Endothelial cell of umbilical vein (primary cell): Measurements from ENCODE around the gene SCGB1A1. TPM values are rescaled to one million over a fixed set of nuclear protein-coding genes. Genes with fewer than 3 reads are reported as not detected.

Source experiments
- BruUV-seq: library from RNA; stranded (reverse); fragments of 400-500 nt; replicated peaks from 2 replicates; lab custom pipeline; 2021; lab: Mats Ljungman, UMichigan
- CTCF ChIA-PET: fragments of 300-600, 350-600 bp; sonication (Branson Sonifier 250); formaldehyde crosslinking; loops from one replicate; lab custom pipeline; 2021; ENCODE audit warnings: antibody characterized with exemption, inconsistent platforms; lab: Charles Lee
- POLR2A ChIA-PET: fragments of 300-600, 350-600 bp; sonication (Branson Sonifier 250); formaldehyde crosslinking; loops from one replicate; lab custom pipeline; 2021; ENCODE audit warnings: antibody characterized with exemption, inconsistent platforms; lab: Charles Lee
- DNase-seq: peaks from one replicate; pipeline ENCODE4 v3.0.0-alpha.2; 2011; ENCODE audit warnings: low read depth, low spot score
- FAIRE-seq: peaks from 2 replicates; lab custom pipeline; 2011; peaks lifted over from hg19 to GRCh38; lab: Jason Lieb, UNC
- H2AFZ ChIP-seq: 2 replicates; pipeline ENCODE4 v1.6.0; 2012; ENCODE audit warnings: low read depth, low read length, control low read depth, inconsistent platforms
- H3K27ac ChIP-seq: 2 replicates; pipeline ENCODE4 v1.5.1; 2011; ENCODE audit warnings: low read depth, mild to moderate bottlenecking, control low read depth, low read length, moderate library complexity; ENCODE audit not compliant: insufficient read depth
- H3K27me3 ChIP-seq, 2 experiments: 2 replicates each; pipeline versions ENCODE4 v1.6.0 to v1.6.1; 2011; ENCODE audit warnings: low read length in 2 of 2, mixed read lengths in 1 of 2; ENCODE audit not compliant: control insufficient read depth in 2 of 2, insufficient read depth in 2 of 2
- H3K36me3 ChIP-seq, 2 experiments: 2 replicates in 1 of 2; 3 replicates in 1 of 2; pipeline ENCODE4 v1.5.1; 2011; ENCODE audit warnings: low read length in 2 of 2, mild to moderate bottlenecking in 1 of 2, moderate library complexity in 1 of 2; ENCODE audit not compliant: control insufficient read depth in 2 of 2, insufficient read depth in 2 of 2; ENCODE audit errors: extremely low read depth in 1 of 2
- H3K4me1 ChIP-seq: 3 replicates; pipeline ENCODE4 v1.5.1; 2011; ENCODE audit warnings: mild to moderate bottlenecking, low read length; ENCODE audit not compliant: control insufficient read depth, insufficient read depth; ENCODE audit errors: extremely low read depth
- H3K4me2 ChIP-seq: 2 replicates; pipeline ENCODE4 v1.6.1; 2011; ENCODE audit warnings: low read length, control low read depth, mixed read lengths; ENCODE audit not compliant: insufficient read depth
- H3K4me3 ChIP-seq, 3 experiments: fragments of 200-600 bp in 1 of 3; sonication (generic), shearing (Covaris generic) in 1 of 3; replicated peaks in 1 of 3; 2 replicates each; pipeline ENCODE4 v1.5.1; 2011 to 2016; ENCODE audit warnings: control low read depth in 3 of 3, low read length in 3 of 3, mild to moderate bottlenecking in 2 of 3, inconsistent platforms in 1 of 3, low read depth in 1 of 3, moderate library complexity in 1 of 3; ENCODE audit not compliant: insufficient read depth in 1 of 3
- H3K79me2 ChIP-seq: 2 replicates; pipeline ENCODE4 v1.6.0; 2012; ENCODE audit warnings: low read length, inconsistent platforms; ENCODE audit not compliant: control insufficient read depth, insufficient read depth
- H3K9ac ChIP-seq: replicated peaks from 2 replicates; pipeline ENCODE3; 2011; ENCODE audit warnings: low read length, control low read depth; ENCODE audit not compliant: insufficient read depth; ENCODE audit errors: extremely low read depth
- H3K9me1 ChIP-seq: replicated peaks from 3 replicates; pipeline ENCODE4 v1.6.0; 2011; ENCODE audit warnings: mild to moderate bottlenecking, low read length; ENCODE audit not compliant: control insufficient read depth, insufficient read depth; ENCODE audit errors: extremely low read depth
- H3K9me3 ChIP-seq: replicated peaks from 2 replicates; pipeline ENCODE4 v1.5.1; 2012; ENCODE audit warnings: low read length, inconsistent platforms; ENCODE audit not compliant: control insufficient read depth, insufficient read depth
- H4K20me1 ChIP-seq: replicated peaks from 2 replicates; pipeline ENCODE3; 2011; ENCODE audit warnings: mild to moderate bottlenecking, low read length; ENCODE audit not compliant: control insufficient read depth, insufficient read depth; ENCODE audit errors: extremely low read depth
- EZH2 ChIP-seq: IDR thresholded peaks from 2 replicates; pipeline ENCODE4 v1.6.1; 2012; ENCODE audit warnings: borderline replicate concordance, low read depth, mild to moderate bottlenecking, moderate library complexity, low read length, inconsistent platforms; ENCODE audit not compliant: severe bottlenecking
- FOS ChIP-seq: IDR thresholded peaks from 2 replicates; pipeline ENCODE4 v1.6.1; 2011; ENCODE audit warnings: mild to moderate bottlenecking, low read length, moderate library complexity, borderline replicate concordance; ENCODE audit not compliant: insufficient read depth
- GATA2 ChIP-seq: IDR thresholded peaks from 2 replicates; pipeline ENCODE4 v1.7.0; 2011; ENCODE audit warnings: low read depth, mild to moderate bottlenecking, moderate library complexity, mixed read lengths, low read length; ENCODE audit not compliant: insufficient read length, insufficient read depth
- JUN ChIP-seq: IDR thresholded peaks from 2 replicates; pipeline ENCODE4 v1.6.1; 2011; ENCODE audit warnings: borderline replicate concordance, low read depth; ENCODE audit not compliant: insufficient read length, insufficient read depth
- MAX ChIP-seq: IDR thresholded peaks from 2 replicates; pipeline ENCODE4 v1.6.1; 2011; ENCODE audit not compliant: insufficient read depth, insufficient read length
- MYC ChIP-seq: IDR thresholded peaks from one replicate; pipeline ENCODE4 v1.6.1; 2011; ENCODE audit warnings: mild to moderate bottlenecking, low read depth, low read length
- POLR2A ChIP-seq: IDR thresholded peaks from 2 replicates; pipeline ENCODE4 v1.6.1; 2012; ENCODE audit warnings: low read depth, mild to moderate bottlenecking, control low read depth, low read length
- POLR2AphosphoS5 ChIP-seq: IDR thresholded peaks from 2 replicates; pipeline ENCODE4 v1.6.1; 2012; ENCODE audit warnings: low read depth, mild to moderate bottlenecking, control low read depth, low read length, moderate library complexity; ENCODE audit not compliant: insufficient read depth
- dilution Hi-C: fragments of 300-500 bp; cut with MboI; formaldehyde crosslinking; loops from one replicate; pipeline ENCODE4 v1.15.0; 2019; ENCODE audit warnings: low sequenced_read_pairs; ENCODE audit not compliant: extremely low pct_ligation_motif_present
- intact Hi-C: fragments of 100-400 bp; cut with micrococcal nuclease; formaldehyde crosslinking; loops from one replicate; pipeline ENCODE4 v1.10.0; 2022
- polyA plus RNA-seq, 4 experiments: library from polyadenylated mRNA; depleted of rRNA in 3 of 4; stranded (reverse) in 3 of 4; unstranded in 1 of 4; fragments of >200 nt; gene quantifications; 2 replicates each; pipeline versions ENCODE4 v1.2.1 to v1.2.3, GENCODE V29; 2011 to 2012; ENCODE audit warnings: missing spikeins in 1 of 4
- total RNA-seq: library from RNA; stranded (reverse); gene quantifications from 2 replicates; pipeline ENCODE4 v1.2.3, GENCODE V29; 2021
- TF ChIP-seq, protein P1 (sequence below), 2 donors: IDR thresholded peaks; 1 replicate in 1 of 2; 2 replicates in 1 of 2; pipeline ENCODE4 v1.5.1; 2011; ENCODE audit warnings: low read length in 2 of 2, mild to moderate bottlenecking in 2 of 2, moderate library complexity in 2 of 2, control low read depth in 1 of 2, inconsistent platforms in 1 of 2, low read depth in 1 of 2; ENCODE audit not compliant: insufficient read depth in 1 of 2; ENCODE audit errors: extremely low read depth in 1 of 2

Gene SCGB1A1
- total and polyA plus RNA-seq, 2 donors (not counting 3 experiments of a cell fraction or from before 2014, with no cell fraction given), result not detected

- ChIA-PET POLR2A (no interaction called here), CTCF (interaction anchor here (0.5 to 3.4 kb wide), 8 partner anchors 24 to 162 kb away, joined by 3 to 24 read pairs (median 3); partner anchors contain the start of gene TUT1)
- Histone ChIP-seq H2AFZ (no peak overlapping the region), H3K9me1 (no peaks in the 10 kb centered on the region), H3K27ac (no peak overlapping the region), H3K79me2 (no peaks in the 10 kb centered on the region), H3K27me3 (no peaks in the 10 kb centered on the region), H3K36me3 (no peaks in the 10 kb centered on the region), H3K4me3 (no peak overlapping the region), H3K4me1 (no peaks in the 10 kb centered on the region), H4K20me1 (no peaks in the 10 kb centered on the region), H3K9me3 (no peaks in the 10 kb centered on the region), H3K9ac (no peak overlapping the region), H3K4me2 (no peak overlapping the region)
- dilution Hi-C loops, result no loop called here
- FAIRE-seq, result no peak
- DNase-seq, result no peak
- intact Hi-C loops, result no loop called here
- TF ChIP-seq MAX (no peak), MYC (no peak), POLR2A (no peak), GATA2 (no peak), FOS (no peak)
- BruUV-seq, result no TSS peak
Observed at GRCh38 chr11:62428871-62429560, 10.2 kb downstream of the SCGB1A1 start.

DNA sequence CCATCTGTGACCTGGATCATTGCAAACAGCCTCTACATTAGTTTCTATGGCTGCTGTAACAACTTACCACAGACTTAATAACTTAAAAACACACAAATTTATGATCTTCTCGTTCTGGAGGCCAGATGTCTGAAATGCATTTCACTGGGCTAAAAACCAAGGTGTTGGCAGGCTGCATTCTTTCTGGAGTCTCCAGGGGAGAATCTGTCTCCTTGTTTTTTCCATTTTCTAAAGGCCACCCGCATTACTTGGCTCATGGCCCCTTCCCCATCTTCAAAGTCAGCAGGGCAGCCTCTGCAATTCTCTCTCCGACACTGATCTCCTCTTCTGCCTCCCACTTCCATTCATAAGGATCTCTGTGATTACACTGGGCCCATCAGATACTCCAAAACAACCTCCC is 11.6 kb downstream of the SCGB1A1 start:
- intact Hi-C loops, result no loop called here
- Histone ChIP-seq H3K36me3 (no peaks in the 10 kb centered on the region), H2AFZ (no peak overlapping the region), H3K4me2 (no peak overlapping the region), H3K27ac (no peak overlapping the region), H3K9ac (no peak overlapping the region), H3K9me1 (no peaks in the 10 kb centered on the region), H3K4me1 (no peaks in the 10 kb centered on the region), H3K9me3 (no peaks in the 10 kb centered on the region), H3K27me3 (no peaks in the 10 kb centered on the region), H4K20me1 (no peaks in the 10 kb centered on the region), H3K79me2 (no peaks in the 10 kb centered on the region), H3K4me3 (no peak overlapping the region)
- no peak for FAIRE-seq
- DNase-seq, result no peak
- TF ChIP-seq, protein P1, sequence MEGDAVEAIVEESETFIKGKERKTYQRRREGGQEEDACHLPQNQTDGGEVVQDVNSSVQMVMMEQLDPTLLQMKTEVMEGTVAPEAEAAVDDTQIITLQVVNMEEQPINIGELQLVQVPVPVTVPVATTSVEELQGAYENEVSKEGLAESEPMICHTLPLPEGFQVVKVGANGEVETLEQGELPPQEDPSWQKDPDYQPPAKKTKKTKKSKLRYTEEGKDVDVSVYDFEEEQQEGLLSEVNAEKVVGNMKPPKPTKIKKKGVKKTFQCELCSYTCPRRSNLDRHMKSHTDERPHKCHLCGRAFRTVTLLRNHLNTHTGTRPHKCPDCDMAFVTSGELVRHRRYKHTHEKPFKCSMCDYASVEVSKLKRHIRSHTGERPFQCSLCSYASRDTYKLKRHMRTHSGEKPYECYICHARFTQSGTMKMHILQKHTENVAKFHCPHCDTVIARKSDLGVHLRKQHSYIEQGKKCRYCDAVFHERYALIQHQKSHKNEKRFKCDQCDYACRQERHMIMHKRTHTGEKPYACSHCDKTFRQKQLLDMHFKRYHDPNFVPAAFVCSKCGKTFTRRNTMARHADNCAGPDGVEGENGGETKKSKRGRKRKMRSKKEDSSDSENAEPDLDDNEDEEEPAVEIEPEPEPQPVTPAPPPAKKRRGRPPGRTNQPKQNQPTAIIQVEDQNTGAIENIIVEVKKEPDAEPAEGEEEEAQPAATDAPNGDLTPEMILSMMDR (IDR thresholded peaks at IDR 0.05; ENCODE audit: extremely low read depth in 1 of 2, insufficient read depth in 1 of 2, low read depth in 1 of 2, low read length in 2 of 2), result no peak
- TF ChIP-seq FOS (no peak), POLR2AphosphoS5 (no peak), EZH2 (no peak), JUN (no peak), POLR2A (no peak)
- ChIA-PET POLR2A (no interaction called here), CTCF (interaction anchor here (1.4 kb wide), 1 partner anchor 8 kb away, joined by 3 read pairs; no protein-coding TSS in a partner anchor)
- no TSS peak for BruUV-seq
- dilution Hi-C loops, result no loop called here
